Measurements from ENCODE around the gene MEG3.

Gene MEG3

GRCh38 chr14:100883789-100884101 lies 57.8 kb downstream of the MEG3 start:
- TF ChIP-seq, protein P1, sequence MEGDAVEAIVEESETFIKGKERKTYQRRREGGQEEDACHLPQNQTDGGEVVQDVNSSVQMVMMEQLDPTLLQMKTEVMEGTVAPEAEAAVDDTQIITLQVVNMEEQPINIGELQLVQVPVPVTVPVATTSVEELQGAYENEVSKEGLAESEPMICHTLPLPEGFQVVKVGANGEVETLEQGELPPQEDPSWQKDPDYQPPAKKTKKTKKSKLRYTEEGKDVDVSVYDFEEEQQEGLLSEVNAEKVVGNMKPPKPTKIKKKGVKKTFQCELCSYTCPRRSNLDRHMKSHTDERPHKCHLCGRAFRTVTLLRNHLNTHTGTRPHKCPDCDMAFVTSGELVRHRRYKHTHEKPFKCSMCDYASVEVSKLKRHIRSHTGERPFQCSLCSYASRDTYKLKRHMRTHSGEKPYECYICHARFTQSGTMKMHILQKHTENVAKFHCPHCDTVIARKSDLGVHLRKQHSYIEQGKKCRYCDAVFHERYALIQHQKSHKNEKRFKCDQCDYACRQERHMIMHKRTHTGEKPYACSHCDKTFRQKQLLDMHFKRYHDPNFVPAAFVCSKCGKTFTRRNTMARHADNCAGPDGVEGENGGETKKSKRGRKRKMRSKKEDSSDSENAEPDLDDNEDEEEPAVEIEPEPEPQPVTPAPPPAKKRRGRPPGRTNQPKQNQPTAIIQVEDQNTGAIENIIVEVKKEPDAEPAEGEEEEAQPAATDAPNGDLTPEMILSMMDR (IDR thresholded peaks at IDR 0.05; ENCODE audit: insufficient read depth, low read length, poor library complexity, severe bottlenecking): no peak
- H3K27me3 ChIP-seq (replicated peaks; ENCODE audit: control insufficient read depth, insufficient read depth, low read length): no peaks in the 10 kb centered on the region
- no peaks in the 10 kb centered on the region for H3K36me3 ChIP-seq (ENCODE audit: control insufficient read depth, insufficient read depth, low read length)
- H3K4me3 ChIP-seq (replicated peaks; ENCODE audit: low read depth, low read length): no peak overlapping the region
- no peak for DNase-seq (ENCODE audit: extremely low read depth, insufficient read length)

- no peaks in the 10 kb centered on the region for H3K36me3 ChIP-seq (ENCODE audit: control insufficient read depth, insufficient read depth, low read length)
These were observed 58.5 kb downstream of the MEG3 start for GRCh38 chr14:100884456-100884855.

DNA sequence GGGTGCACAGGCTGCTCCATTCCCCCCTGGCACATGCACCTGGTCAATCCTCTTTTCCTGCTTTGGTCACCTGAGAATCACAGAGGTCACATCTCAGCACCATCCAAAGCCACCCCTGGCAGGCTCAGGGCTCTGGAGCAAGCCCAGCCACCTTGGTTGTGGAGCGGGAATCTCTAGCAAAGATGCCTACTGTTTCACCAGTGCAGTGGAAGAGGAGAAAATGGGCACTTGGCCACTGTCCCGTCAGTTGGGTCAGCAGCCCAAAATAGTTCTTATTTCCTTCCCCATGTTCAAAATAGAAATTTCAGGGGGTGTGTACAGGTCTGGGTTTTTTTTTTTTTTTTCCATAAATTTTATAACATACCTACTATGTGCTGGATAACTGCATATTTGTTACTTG lies 59.3 kb downstream of the MEG3 start:
- no peaks in the 10 kb centered on the region for H3K27me3 ChIP-seq (replicated peaks; ENCODE audit: control insufficient read depth, insufficient read depth, low read length)
- TF ChIP-seq, protein P1 (IDR thresholded peaks at IDR 0.05; ENCODE audit: insufficient read depth, low read length, poor library complexity, severe bottlenecking): no peak
- no peak overlapping the region for H3K4me3 ChIP-seq (replicated peaks; ENCODE audit: low read depth, low read length)
- H3K36me3 ChIP-seq (ENCODE audit: control insufficient read depth, insufficient read depth, low read length): no peaks in the 10 kb centered on the region
- no peak for DNase-seq (ENCODE audit: extremely low read depth, insufficient read length)

More at GRCh38 chr14:100884456-100884855, 58.5 kb downstream of the MEG3 start:
- DNase-seq (ENCODE audit: extremely low read depth, insufficient read length): no peak
- H3K4me3 ChIP-seq (replicated peaks; ENCODE audit: low read depth, low read length): no peak overlapping the region
- H3K27me3 ChIP-seq (replicated peaks; ENCODE audit: control insufficient read depth, insufficient read depth, low read length): no peaks in the 10 kb centered on the region
- TF ChIP-seq, protein P1 (IDR thresholded peaks at IDR 0.05; ENCODE audit: insufficient read depth, low read length, poor library complexity, severe bottlenecking): no peak

DNA sequence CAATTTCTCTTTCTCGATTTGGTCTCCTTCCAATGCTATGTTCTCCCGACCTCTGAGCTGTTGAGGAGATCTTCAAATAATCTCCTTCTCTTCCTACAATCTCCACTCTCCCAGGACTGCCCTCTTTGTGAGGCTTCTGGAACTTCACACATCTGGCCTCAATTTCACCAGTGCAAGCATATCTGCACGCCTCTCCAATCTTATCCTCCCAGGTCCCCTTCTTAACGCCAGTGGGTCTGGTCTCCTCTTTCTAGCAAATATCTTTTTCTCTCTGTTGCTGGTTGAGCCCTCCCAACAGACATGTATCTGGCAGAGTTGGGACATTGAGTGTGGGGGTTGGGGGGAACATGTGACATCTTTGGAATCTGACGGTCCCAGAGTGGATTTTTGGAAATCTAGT lies 59.7 kb downstream of the MEG3 start:
- H3K27me3 ChIP-seq (replicated peaks; ENCODE audit: control insufficient read depth, insufficient read depth, low read length): no peaks in the 10 kb centered on the region

GRCh38 chr14:100887728-100888335 lies 61.9 kb downstream of the MEG3 start:
- no peak for DNase-seq (ENCODE audit: extremely low read depth, insufficient read length)
- Histone ChIP-seq H3K4me3 (replicated peaks; ENCODE audit: low read depth, low read length) (no peak overlapping the region), H3K36me3 (ENCODE audit: control insufficient read depth, insufficient read depth, low read length) (no peaks in the 10 kb centered on the region), H3K27me3 (replicated peaks; ENCODE audit: control insufficient read depth, insufficient read depth, low read length) (no peaks in the 10 kb centered on the region)
- TF ChIP-seq, protein P1 (IDR thresholded peaks at IDR 0.05; ENCODE audit: insufficient read depth, low read length, poor library complexity, severe bottlenecking): no peak

More for the DNA sequence above, 59.7 kb downstream of the MEG3 start:
- H3K4me3 ChIP-seq (replicated peaks; ENCODE audit: low read depth, low read length): no peak overlapping the region
- TF ChIP-seq, protein P1 (IDR thresholded peaks at IDR 0.05; ENCODE audit: insufficient read depth, low read length, poor library complexity, severe bottlenecking): no peak
- H3K36me3 ChIP-seq (ENCODE audit: control insufficient read depth, insufficient read depth, low read length): no peaks in the 10 kb centered on the region
- no peak for DNase-seq (ENCODE audit: extremely low read depth, insufficient read length)

DNA sequence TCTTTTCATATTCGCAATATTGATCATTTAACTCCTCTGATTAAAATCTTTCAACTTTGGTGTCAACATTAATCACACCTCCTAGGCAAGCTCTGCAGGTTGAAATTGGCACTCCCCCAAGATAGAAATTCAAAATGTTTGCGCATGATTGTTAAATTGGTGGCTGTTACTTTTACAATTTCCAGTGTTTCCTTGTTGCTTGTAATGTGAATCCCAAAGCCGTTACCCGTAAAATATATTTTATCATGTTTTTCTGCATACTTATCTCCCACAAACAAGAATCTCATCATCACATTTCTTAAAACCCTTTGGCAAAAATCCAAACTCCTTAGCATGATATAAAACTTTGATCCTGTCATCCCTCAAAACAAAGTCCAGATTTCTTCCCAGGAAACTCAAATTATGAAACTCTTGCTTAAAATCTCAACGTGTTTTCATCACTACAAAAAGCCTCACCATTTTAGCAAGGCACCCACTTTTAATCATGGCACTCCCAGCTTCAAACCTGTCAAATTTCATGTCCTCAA lies 62.9 kb downstream of the MEG3 start:
- TF ChIP-seq, protein P1 (IDR thresholded peaks at IDR 0.05; ENCODE audit: insufficient read depth, low read length, poor library complexity, severe bottlenecking): no peak
- Histone ChIP-seq H3K36me3 (ENCODE audit: control insufficient read depth, insufficient read depth, low read length) (no peaks in the 10 kb centered on the region), H3K4me3 (replicated peaks; ENCODE audit: low read depth, low read length) (no peak overlapping the region), H3K27me3 (replicated peaks; ENCODE audit: control insufficient read depth, insufficient read depth, low read length) (no peaks in the 10 kb centered on the region)
- DNase-seq (ENCODE audit: extremely low read depth, insufficient read length): no peak

Measured in GM06990 (cell line).